Mucosa of stomach (tissue), 1 donor: Measurements from ENCODE around the gene FLYWCH2.
"Not testable (repeated sequence)": the region's sequence is repeated elsewhere in the genome, so short reads cannot be mapped to it uniquely, and the experiment has no call there.

Source experiments
- H3K27me3 ChIP-seq: one replicate; pipeline ENCODE4 v1.7.0; 2013; ENCODE audit warnings: mild to moderate bottlenecking, low read length; ENCODE audit not compliant: control insufficient read depth, insufficient read depth
- H3K36me3 ChIP-seq: one replicate; pipeline ENCODE4 v1.7.0; 2013; ENCODE audit warnings: low read length; ENCODE audit not compliant: control insufficient read depth, insufficient read depth
- H3K4me1 ChIP-seq: one replicate; pipeline ENCODE4 v1.7.0; 2013; ENCODE audit warnings: mild to moderate bottlenecking, low read length; ENCODE audit not compliant: control insufficient read depth, insufficient read depth
- H3K4me3 ChIP-seq: one replicate; pipeline ENCODE4 v1.7.0; 2013; ENCODE audit warnings: low read length
- H3K9ac ChIP-seq: one replicate; pipeline ENCODE4 v1.7.0; 2013; ENCODE audit warnings: mild to moderate bottlenecking, low read length, moderate library complexity
- H3K9me3 ChIP-seq: one replicate; pipeline ENCODE4 v1.7.0; 2013; ENCODE audit warnings: mild to moderate bottlenecking, low read length, moderate library complexity; ENCODE audit not compliant: control insufficient read depth
- donor health status: Pancreatic carcinoma.

FLYWCH2 gene

DNA sequence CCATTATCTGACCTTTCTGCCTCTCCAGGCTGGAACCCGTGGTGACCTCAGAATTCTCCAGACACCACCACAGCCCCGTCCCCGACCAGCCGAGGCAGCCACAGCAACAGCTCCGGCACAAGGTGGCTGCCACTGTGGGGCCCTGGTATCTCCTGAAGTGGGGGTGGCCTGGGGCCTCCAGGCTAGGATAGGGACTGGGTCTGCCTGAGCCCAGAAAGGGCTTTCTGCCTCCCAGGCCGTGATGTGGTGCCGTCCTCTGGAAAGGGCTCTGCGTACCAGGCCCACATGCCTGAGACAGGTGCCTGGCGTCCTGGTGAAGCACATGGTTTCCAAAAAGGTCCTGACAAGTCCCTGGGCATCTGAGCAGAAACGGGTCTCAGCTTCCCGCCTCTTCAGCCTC is 45.8 kb downstream of the FLYWCH2 start:
- H3K4me3 ChIP-seq: no peak overlapping the region
- H3K9ac ChIP-seq: no peak overlapping the region
- H3K4me1 ChIP-seq: peaks cover 9% of the 10 kb centered on the region
- no peaks in the 10 kb centered on the region for H3K27me3 ChIP-seq
- no peaks in the 10 kb centered on the region for H3K36me3 ChIP-seq
- H3K9me3 ChIP-seq: no peaks in the 10 kb centered on the region

DNA sequence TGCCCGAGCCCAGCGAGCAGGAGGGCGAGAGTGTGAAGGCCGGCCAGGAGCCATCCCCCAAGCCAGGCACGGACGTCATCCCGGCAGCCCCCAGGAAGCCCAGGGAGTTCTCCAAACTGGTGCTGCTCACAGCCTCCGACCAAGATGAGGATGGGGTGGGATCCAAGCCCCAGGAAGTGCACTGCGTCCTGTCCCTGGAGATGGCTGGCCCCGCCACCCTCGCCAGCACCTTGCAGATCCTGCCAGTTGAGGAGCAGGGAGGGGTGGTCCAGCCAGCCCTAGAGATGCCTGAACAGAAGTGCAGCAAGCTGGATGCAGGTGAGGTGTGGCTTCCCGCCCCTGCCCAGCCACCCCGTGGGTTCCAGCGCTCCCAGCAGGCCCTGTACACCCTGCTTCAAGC is 46.7 kb downstream of the FLYWCH2 start:
- Histone ChIP-seq H3K9me3 (no peaks in the 10 kb centered on the region), H3K27me3 (no peaks in the 10 kb centered on the region), H3K4me3 (no peak overlapping the region), H3K9ac (no peak overlapping the region), H3K4me1 (peaks cover 9% of the 10 kb centered on the region), H3K36me3 (no peaks in the 10 kb centered on the region)

DNA sequence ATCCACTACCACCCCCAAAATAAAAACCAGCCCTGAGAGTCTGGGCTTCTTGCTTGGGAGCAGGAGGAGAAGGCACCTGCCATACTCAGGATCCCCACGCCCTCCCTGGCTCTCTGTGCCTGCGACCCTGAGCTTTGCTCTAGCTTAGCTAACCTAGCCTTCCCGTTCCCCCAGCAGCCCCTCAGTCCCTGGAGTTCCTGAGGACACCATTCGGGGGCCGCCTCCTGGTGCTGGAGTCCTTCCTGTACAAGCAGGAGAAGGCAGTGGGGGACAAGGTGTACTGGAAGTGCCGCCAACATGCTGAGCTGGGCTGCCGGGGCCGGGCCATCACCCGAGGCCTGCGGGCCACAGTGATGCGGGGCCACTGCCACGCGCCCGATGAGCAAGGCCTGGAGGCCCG is 47.2 kb downstream of the FLYWCH2 start:
- no peaks in the 10 kb centered on the region for H3K36me3 ChIP-seq
- no peaks in the 10 kb centered on the region for H3K9me3 ChIP-seq
- no peak overlapping the region for H3K4me3 ChIP-seq
- H3K9ac ChIP-seq: no peak overlapping the region
- H3K4me1 ChIP-seq: peaks cover 9% of the 10 kb centered on the region
- H3K27me3 ChIP-seq: no peaks in the 10 kb centered on the region

DNA sequence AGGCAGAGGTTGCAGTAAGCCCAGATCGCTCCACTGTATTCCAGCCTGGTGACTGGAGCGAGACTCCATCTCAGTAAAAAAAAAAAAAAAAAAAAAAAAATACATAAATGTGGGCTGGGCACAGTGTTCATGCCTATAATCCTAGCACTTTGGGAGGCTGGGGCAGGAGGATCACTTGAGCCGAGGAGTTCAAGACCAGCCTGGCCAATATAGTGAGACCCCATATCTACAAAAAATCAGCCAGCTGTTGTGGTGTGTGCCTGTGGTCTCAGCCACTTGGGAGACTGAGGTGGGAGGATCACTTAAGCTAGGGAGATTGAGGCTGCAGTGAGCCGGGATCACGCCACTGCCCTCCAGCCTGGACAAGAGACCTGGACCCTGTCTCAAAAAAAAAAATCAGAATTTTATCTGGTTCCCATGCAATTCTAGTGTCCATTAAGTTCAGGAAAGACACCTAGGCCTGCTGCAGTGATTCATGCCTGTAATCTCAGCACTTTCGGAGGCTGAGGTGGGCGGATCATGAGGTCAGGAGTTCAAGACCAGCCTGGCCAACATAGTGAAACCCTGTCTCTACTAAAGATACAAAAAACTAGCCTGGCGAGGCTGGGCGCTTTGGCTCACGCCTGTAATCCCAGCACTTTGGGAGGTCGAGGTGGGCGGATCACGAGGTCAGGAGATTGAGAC is 48.4 kb downstream of the FLYWCH2 start:
- not testable (repeated sequence) for H3K4me1 ChIP-seq, H3K36me3 ChIP-seq, H3K4me3 ChIP-seq, H3K27me3 ChIP-seq, H3K9ac ChIP-seq, H3K9me3 ChIP-seq

DNA sequence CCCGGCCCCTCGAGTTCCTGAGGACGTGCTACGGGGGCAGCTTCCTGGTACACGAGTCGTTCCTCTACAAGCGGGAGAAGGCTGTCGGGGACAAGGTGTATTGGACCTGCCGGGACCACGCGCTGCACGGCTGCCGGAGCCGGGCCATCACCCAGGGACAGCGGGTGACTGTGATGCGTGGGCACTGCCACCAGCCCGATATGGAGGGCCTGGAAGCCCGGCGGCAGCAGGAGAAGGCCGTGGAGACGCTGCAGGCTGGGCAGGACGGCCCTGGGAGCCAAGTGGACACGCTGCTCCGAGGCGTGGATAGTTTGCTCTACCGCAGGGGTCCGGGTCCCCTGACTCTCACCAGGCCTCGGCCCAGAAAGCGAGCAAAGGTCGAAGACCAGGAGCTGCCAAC is 50.1 kb downstream of the FLYWCH2 start:
- Histone ChIP-seq H3K4me3 (no peak overlapping the region), H3K9me3 (no peaks in the 10 kb centered on the region), H3K4me1 (no peaks in the 10 kb centered on the region), H3K9ac (no peak overlapping the region), H3K36me3 (no peaks in the 10 kb centered on the region), H3K27me3 (no peaks in the 10 kb centered on the region)

DNA sequence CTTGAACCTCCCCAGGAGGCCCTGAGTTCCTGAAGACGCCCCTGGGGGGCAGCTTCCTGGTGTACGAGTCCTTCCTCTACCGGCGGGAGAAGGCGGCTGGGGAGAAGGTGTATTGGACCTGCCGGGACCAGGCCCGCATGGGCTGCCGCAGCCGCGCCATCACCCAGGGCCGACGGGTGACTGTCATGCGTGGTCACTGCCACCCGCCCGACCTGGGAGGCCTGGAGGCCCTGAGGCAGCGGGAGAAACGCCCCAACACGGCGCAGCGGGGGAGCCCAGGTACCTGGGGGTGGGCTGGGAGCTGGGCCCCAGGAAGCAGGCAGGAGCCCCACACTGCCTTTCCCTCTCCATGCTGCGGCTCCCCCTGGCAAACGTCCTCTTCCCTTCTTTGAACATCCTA is 50.7 kb downstream of the FLYWCH2 start:
- H3K9ac ChIP-seq: no peak overlapping the region
- H3K9me3 ChIP-seq: no peaks in the 10 kb centered on the region
- no peaks in the 10 kb centered on the region for H3K27me3 ChIP-seq
- H3K4me1 ChIP-seq: no peaks in the 10 kb centered on the region
- no peaks in the 10 kb centered on the region for H3K36me3 ChIP-seq
- no peak overlapping the region for H3K4me3 ChIP-seq

DNA sequence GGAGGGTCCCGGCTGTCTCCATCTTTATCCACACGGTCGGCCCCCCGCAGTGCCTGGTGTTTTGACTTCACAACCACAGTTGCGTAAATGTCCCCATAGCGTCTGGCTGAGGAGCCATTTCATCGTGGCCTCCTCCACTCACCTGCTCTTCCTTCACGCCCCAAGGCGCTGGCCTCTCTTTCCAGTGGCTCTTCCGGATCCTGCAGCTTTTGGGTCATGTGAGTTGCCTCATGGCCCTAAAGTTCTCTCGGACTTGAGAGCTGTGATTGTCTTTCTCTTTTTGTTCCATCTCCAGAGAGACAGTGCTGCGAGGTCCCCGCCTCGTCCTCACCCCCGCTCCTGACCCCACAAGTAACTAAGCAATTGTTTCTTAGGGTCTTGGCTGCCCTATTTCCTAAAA is 51.4 kb downstream of the FLYWCH2 start:
- no peaks in the 10 kb centered on the region for H3K36me3 ChIP-seq
- no peak overlapping the region for H3K4me3 ChIP-seq
- no peaks in the 10 kb centered on the region for H3K4me1 ChIP-seq
- no peaks in the 10 kb centered on the region for H3K9me3 ChIP-seq
- no peak overlapping the region for H3K9ac ChIP-seq
- H3K27me3 ChIP-seq: no peaks in the 10 kb centered on the region

DNA sequence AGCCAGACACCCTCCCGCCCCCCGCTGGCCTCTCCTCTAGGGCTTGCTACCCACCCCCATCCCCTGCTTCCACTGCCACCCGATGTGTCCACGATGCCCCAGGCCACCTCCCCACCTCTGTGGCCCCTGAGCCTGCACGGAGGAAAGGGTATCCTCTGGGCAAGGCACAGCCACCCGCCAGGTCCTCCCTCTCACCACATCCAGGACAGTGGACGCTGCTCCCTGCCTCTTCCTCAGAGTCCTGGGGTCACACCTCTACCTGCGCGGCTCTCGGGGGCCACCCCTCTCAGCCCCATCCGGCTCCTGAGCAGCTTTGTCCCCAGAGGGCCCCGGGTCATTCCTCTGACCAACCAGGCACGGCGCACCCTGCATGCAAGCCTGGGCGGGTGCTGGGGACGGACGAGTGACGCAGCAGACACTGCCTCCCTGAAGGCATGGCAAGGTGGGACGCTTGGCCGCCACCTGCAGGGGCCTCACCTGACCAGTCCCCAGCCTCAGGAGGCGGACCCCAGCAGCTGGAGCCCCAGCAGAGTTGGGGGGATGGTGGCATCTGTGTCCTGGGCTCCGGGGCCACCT is 53.5 kb downstream of the FLYWCH2 start:
- H3K36me3 ChIP-seq: peaks cover 4% of the 10 kb centered on the region

DNA sequence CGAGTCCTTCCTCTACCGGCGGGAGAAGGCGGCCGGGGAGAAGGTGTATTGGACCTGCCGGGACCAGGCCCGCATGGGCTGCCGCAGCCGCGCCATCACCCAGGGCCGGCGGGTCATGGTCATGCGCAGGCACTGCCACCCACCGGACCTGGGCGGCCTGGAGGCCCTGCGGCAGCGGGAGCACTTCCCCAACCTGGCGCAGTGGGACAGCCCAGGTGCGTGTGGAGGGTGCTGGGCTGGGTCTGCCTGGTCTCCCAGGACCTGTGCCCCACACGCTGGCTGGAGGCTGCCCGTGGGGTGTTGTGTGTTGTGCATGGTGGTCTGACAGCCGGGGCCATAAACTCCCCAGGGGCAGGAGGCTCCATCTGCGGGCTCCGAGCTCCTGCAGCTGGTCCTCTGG is 54.2 kb downstream of the FLYWCH2 start:
- Histone ChIP-seq H3K4me3 (no peak overlapping the region), H3K36me3 (peaks cover 4% of the 10 kb centered on the region), H3K9me3 (no peaks in the 10 kb centered on the region), H3K9ac (no peak overlapping the region), H3K4me1 (no peaks in the 10 kb centered on the region), H3K27me3 (no peaks in the 10 kb centered on the region)

More for the DNA sequence above, 53.5 kb downstream of the FLYWCH2 start:
- Histone ChIP-seq H3K27me3 (no peaks in the 10 kb centered on the region), H3K9ac (no peak overlapping the region), H3K9me3 (no peaks in the 10 kb centered on the region), H3K4me3 (no peak overlapping the region), H3K4me1 (no peaks in the 10 kb centered on the region)

DNA sequence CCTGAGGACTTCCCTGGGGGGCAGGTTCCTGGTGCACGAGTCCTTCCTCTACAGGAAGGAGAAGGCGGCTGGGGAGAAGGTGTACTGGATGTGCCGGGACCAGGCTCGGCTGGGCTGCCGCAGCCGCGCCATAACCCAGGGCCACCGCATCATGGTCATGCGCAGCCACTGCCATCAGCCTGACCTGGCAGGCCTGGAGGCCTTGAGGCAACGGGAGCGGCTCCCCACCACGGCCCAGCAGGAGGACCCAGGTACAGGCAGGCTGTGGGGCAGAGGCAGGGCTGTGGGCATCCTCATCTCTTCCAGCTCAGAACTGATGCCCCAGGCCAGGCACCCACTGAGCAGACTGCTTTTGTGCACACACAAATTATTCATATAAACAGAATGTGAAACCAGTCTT is 55.2 kb downstream of the FLYWCH2 start:
- Histone ChIP-seq H3K27me3 (no peaks in the 10 kb centered on the region), H3K36me3 (peaks cover 4% of the 10 kb centered on the region), H3K4me3 (no peak overlapping the region), H3K9me3 (no peaks in the 10 kb centered on the region), H3K4me1 (no peaks in the 10 kb centered on the region), H3K9ac (no peak overlapping the region)

DNA sequence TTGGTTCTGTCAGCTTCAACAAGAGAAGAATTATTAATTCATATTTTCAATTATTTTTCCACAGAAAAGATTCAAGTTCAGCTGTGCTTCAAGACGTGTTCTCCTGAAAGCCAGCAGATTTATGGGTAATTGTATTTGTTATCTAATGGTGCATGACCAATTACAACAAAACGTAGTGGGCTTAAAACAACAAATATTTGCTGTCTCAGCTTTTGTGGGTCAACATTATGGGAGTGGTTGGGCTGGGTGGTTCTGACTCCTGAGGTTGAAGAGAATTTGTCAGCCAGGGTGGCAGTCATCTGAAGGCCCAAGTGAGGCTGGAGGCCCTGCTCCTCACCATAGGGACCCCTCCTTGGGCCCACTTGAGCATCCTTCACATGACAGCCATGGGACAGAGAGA is 57.0 kb downstream of the FLYWCH2 start:
- Histone ChIP-seq H3K9ac (no peak overlapping the region), H3K9me3 (no peaks in the 10 kb centered on the region), H3K4me1 (no peaks in the 10 kb centered on the region), H3K4me3 (no peak overlapping the region), H3K36me3 (peaks cover 4% of the 10 kb centered on the region), H3K27me3 (no peaks in the 10 kb centered on the region)

DNA sequence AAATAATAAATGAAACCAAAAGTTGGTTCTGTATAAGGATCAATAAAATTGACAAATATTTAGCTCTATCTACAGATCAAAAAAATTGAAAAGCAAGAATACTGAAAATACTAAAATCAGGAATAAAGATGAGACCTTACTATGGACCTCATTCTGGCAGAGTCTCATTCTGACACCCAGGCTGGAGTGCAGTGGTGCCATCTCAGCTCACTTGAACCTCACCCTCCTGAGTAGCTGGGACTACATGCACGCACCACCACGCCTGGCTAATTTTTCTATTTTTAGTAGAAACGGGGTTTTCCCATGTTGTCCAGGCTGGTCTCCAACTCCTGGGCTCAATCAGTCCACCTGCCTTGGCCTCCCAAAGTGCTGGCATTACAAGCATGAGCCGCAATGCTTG is 59.0 kb downstream of the FLYWCH2 start:
- H3K9ac ChIP-seq: no peak overlapping the region
- no peaks in the 10 kb centered on the region for H3K4me1 ChIP-seq
- H3K4me3 ChIP-seq: no peak overlapping the region
- H3K27me3 ChIP-seq: no peaks in the 10 kb centered on the region
- H3K9me3 ChIP-seq: no peaks in the 10 kb centered on the region
- peaks cover 4% of the 10 kb centered on the region for H3K36me3 ChIP-seq

DNA sequence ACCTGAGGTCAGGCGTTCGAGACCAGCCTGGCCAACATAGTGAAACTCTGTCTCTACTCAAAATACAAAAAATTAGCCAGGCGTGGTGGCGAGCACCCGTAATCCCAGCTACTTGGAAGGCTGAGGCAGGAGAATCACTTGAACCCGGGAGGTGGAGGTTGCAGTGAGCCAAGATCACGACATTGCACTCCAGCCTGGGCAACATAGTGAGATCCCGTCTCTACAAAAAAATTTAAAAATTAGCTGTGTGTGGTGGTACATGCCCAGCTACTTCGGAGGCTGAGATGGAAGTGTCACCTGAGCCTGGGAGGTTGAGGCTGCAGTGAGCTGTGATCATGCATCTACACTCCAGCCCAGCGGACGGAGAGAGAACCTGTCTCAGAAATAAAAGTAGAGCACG is 60.7 kb downstream of the FLYWCH2 start:
- not testable (repeated sequence) for H3K9ac ChIP-seq, H3K36me3 ChIP-seq, H3K4me1 ChIP-seq, H3K27me3 ChIP-seq, H3K4me3 ChIP-seq, H3K9me3 ChIP-seq
